Measurements from ENCODE around the gene OTOA.
"Not testable (repeated sequence)": the region's sequence is repeated elsewhere in the genome, so short reads cannot be mapped to it uniquely, and the experiment has no call there.

The OTOA gene

DNA sequence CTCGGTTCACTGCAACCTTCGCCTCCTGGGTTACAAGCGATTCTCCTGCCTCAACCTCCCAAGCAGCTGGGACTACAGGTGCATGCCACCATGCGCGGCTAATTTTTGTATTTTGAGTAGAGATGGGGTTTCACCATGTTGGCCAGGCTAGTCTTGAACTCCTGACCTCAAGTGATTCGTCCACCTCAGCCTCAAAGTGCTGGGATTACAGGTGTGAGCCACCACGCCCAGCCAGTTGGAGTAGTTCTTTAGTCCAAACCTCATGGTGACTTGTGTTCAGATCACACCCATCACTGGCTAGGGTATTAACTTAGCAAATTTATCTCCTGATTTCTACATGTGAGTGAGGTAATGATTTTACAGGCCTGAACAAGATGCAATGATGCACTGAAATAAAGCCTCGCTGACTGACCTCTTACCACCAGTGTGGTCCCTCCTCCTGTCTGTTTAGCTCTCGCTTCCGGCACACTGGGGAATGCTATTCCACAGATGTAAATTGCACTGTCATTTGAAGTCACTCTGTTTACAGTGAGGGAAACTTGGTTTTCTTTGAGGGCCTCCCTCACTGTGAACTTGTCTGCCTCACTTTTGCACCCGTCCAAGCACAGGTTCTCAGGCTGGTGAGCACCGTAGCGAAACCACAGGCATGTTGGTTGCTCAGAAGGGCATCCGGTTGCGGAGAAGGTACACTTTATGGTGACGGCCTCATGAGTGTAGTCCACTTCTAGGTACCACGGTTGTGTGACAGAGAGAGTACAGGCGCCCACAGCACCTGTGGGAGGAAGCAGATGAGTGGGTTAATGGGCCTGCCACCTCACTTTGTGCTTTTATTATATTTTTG is 16.8 kb upstream of the OTOA start:
- Mint-ChIP-seq H3K27me3 (ENCODE audit: low read depth) (no peaks in the 10 kb centered on the region), H3K9me3 (no peaks in the 10 kb centered on the region), H3K4me3 (peak overlapping the region; percentile 79), H3K36me3 (ENCODE audit: low read depth) (peaks cover 5% of the 10 kb centered on the region), H3K27ac (peak overlapping the region; percentile 94), H3K4me1 (ENCODE audit: low read depth) (peaks cover 52% of the 10 kb centered on the region)
- peak; percentile 82 for DNase-seq (ENCODE audit: low spot score)

DNA sequence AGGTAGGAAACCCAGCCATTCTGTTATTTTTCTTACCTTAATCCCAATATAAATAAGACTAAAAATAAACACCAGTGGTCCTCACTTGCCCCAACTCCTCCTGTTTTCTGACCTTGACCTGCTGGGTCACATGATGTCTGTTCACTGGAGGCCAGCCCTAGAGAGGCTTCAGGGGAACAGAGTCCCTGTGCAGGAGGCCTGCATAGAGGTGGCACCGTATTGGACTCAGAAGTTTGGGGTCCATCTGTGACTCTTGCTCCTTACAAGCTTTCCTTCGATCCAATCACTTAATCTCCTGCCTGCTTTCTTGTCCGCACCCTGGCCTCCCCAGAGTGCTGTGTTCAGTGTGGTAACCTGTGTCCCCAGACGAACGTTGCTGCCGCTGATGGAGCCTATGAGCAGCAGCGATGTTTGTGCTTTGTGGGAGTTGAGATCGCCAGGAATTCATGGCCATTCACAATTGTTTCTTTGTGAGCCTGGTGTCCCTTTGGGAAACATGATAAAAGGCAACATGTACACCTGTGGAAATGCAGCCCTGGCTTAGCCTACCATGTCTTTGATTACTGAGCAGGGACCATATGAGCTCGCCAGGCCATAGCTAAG is 16.1 kb upstream of the OTOA start:
- DNase-seq (ENCODE audit: low spot score) = no peak
- Mint-ChIP-seq H3K4me1 (ENCODE audit: low read depth) (peaks cover 52% of the 10 kb centered on the region), H3K27me3 (ENCODE audit: low read depth) (no peaks in the 10 kb centered on the region), H3K36me3 (ENCODE audit: low read depth) (peaks cover 5% of the 10 kb centered on the region), H3K27ac (peak overlapping the region; percentile 94), H3K9me3 (no peaks in the 10 kb centered on the region), H3K4me3 (peak overlapping the region; percentile 56)

DNA sequence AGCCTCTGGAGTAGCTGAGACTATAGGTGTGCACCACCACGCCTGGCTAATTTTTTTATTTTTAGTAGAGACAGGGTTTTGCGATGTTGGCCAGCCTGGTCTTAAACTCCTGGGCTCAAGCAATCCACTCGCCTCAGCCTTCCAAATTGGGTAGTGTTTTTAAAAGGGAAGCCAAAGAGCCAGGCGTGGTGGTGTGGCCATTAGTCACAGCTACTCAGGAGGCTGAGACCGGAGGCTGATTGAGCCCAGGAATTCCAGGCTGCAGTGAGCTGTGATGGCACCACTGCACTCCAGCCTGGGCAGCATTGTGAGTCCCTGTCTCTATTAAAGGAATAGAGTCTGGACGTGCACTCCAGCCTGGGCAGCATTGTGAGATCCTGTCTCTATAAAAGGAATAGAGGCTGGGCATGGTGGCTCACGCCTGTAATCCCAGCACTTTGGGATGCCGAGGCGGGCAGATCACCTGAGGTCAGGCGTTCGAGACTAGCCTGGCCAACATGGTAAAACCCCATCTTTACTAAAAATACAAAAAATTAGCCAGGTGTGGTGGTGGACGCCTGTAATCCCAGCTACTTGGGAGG is 13.9 kb upstream of the OTOA start:
- H3K4me1 Mint-ChIP-seq (ENCODE audit: low read depth) = peaks cover 39% of the 10 kb centered on the region
- not testable (repeated sequence) for H3K36me3 Mint-ChIP-seq (ENCODE audit: low read depth); H3K9me3 Mint-ChIP-seq; H3K4me3 Mint-ChIP-seq; DNase-seq (ENCODE audit: low spot score); H3K27me3 Mint-ChIP-seq (ENCODE audit: low read depth); H3K27ac Mint-ChIP-seq

DNA sequence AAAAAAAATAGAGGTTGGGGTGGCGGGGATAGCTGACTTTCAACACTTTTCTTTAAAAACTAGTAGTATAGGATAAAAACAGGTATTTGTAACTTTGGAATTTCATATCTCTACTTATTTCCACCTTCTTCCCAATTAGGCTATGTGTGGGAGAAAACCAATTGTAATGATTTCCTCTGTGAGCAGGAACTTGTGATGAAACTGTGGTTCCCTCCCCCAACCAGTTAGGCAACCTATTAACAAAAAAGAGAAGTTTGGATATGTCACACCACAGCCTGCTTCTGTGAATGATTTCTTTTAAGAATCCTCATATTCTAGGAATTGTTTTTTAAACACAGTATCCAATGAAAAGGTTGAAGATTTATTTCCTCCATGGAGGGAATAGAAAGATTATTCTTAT is 13.2 kb upstream of the OTOA start:
- Mint-ChIP-seq H3K27ac (no peak overlapping the region), H3K27me3 (ENCODE audit: low read depth) (no peaks in the 10 kb centered on the region), H3K4me1 (ENCODE audit: low read depth) (peaks cover 34% of the 10 kb centered on the region), H3K36me3 (ENCODE audit: low read depth) (peaks cover 11% of the 10 kb centered on the region), H3K4me3 (no peak overlapping the region), H3K9me3 (no peaks in the 10 kb centered on the region)
- no peak for DNase-seq (ENCODE audit: low spot score)

DNA sequence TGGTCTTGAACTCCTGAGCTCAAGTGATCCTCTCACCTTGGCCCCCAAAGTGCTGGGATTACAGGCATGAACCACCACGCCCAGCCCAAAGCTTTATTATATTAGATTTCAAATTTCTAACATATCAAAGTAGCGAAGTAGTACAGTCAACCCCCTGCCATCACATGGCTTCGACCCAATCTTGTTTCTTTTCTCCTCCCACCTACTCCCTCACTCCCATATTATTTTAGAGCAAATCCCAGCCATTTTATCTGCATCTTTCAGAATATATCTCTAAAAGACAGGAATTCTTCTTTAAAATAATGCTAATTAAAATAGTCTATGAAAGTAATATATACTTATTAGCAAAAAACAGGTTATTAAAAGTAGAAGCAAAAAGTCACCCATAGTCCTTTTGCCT is 12.3 kb upstream of the OTOA start:
- peaks cover 27% of the 10 kb centered on the region for H3K4me1 Mint-ChIP-seq (ENCODE audit: low read depth)

DNA sequence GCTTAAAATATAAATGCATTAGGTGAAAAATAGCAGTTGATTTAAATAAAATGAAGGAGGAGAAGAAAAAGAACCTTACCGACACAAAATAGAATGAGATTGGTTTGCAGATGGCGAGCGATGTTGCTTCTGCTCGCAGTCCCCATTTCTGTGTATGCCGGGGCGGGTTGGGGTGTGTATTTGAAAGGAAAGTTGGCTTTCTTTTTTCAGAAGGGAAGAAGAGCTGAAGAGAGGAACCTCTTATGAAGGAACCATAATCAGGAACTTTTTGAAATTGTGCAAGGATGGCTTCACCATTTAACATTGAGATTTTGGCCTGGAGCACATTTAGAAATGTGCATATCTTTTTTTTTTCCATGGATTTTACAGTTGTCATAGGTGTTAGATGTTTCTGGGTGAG is 11.3 kb upstream of the OTOA start, which contains the start of gene IGSF6:
Gene IGSF6 (minus strand): TSS at position 156 of the 400 bp plus-strand sequence. CDS start 10 bp downstream, at position 146.
- Mint-ChIP-seq H3K9me3 (no peaks in the 10 kb centered on the region), H3K27me3 (ENCODE audit: low read depth) (no peaks in the 10 kb centered on the region), H3K4me3 (no peak within 1 kb of the TSS), H3K4me1 (ENCODE audit: low read depth) (peaks cover 28% of the 10 kb centered on the region), H3K27ac (peak within 1 kb of the TSS; percentile 6), H3K36me3 (ENCODE audit: low read depth) (peaks cover 22% of the 10 kb centered on the region)
- DNase-seq (ENCODE audit: low spot score) = no peak

More for the DNA sequence above, 12.3 kb upstream of the OTOA start:
- Mint-ChIP-seq H3K27ac (no peak overlapping the region), H3K9me3 (no peaks in the 10 kb centered on the region), H3K27me3 (ENCODE audit: low read depth) (no peaks in the 10 kb centered on the region), H3K4me3 (no peak overlapping the region), H3K36me3 (ENCODE audit: low read depth) (peaks cover 17% of the 10 kb centered on the region)
- DNase-seq (ENCODE audit: low spot score) = no peak

DNA sequence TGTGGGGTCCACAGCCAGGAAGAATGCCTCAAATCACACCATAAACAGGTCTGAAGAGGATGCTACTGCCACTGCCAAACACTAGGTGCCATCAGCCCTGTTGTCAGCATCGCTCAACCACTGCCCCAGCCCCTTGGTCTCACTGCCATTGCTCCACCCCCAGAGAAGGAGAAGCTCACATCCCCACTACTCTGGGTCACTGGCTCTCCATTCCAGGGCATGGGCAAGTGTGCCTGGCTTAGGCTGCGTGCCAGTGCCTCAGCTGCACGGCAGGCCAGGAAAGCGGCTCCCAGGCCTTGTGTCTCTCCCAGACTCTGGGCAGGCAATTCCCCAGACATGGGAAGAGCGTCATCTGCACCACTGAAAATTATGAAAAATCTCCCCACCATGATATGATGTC is 10.2 kb upstream of the OTOA start:
- no peak overlapping the region for H3K27ac Mint-ChIP-seq
- no peaks in the 10 kb centered on the region for H3K9me3 Mint-ChIP-seq
- peaks cover 22% of the 10 kb centered on the region for H3K36me3 Mint-ChIP-seq (ENCODE audit: low read depth)

DNA sequence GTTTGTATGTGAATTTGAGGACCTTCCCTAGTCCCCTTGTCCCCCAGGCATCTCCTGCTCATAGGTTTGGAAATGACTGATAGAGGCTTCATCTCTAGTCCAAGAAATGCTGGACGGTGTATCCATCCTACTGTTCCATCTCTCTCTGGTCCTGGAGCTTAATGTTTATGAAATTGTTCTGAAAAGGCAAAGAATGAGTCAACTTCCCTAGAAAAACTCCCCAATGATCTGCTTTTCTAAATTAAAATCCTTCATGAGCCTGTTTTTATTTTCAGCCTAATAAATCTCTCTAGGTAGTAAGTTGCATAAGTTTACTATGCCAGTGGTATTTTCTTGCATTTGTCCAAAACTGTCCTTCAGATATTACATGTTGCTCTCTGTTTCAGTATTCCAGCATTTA is 9.3 kb upstream of the OTOA start:
- Mint-ChIP-seq H3K27ac (no peak overlapping the region), H3K4me1 (ENCODE audit: low read depth) (peaks cover 23% of the 10 kb centered on the region), H3K4me3 (no peak overlapping the region), H3K9me3 (no peaks in the 10 kb centered on the region), H3K36me3 (ENCODE audit: low read depth) (peaks cover 22% of the 10 kb centered on the region), H3K27me3 (ENCODE audit: low read depth) (no peaks in the 10 kb centered on the region)
- no peak for DNase-seq (ENCODE audit: low spot score)

More for the DNA sequence above, 10.2 kb upstream of the OTOA start:
- peaks cover 26% of the 10 kb centered on the region for H3K4me1 Mint-ChIP-seq (ENCODE audit: low read depth)
- no peaks in the 10 kb centered on the region for H3K27me3 Mint-ChIP-seq (ENCODE audit: low read depth)
- no peak overlapping the region for H3K4me3 Mint-ChIP-seq
- DNase-seq (ENCODE audit: low spot score) = no peak

DNA sequence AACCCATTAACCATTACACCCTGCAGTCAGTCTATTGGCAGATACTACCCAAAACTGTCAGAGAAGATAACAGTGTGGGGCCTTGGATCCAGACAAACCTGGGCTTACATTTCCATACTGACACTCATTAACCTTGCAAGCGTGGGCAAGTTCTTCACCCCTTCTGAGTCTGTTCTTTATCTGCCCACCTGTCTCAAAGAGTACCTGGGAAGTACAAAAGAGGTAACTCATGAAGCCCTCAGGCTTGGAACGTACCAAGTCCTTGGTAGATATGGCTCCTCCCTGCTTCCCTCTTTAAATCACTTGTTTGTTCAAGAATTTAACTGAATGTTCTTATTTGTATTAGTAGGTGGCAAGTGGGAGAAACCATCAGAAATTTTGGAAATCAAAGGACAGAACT is 8.9 kb upstream of the OTOA start:
- Mint-ChIP-seq H3K27me3 (ENCODE audit: low read depth) (no peaks in the 10 kb centered on the region), H3K4me1 (ENCODE audit: low read depth) (peaks cover 23% of the 10 kb centered on the region), H3K9me3 (no peaks in the 10 kb centered on the region), H3K36me3 (ENCODE audit: low read depth) (peaks cover 22% of the 10 kb centered on the region), H3K4me3 (no peak overlapping the region), H3K27ac (no peak overlapping the region)
- no peak for DNase-seq (ENCODE audit: low spot score)

DNA sequence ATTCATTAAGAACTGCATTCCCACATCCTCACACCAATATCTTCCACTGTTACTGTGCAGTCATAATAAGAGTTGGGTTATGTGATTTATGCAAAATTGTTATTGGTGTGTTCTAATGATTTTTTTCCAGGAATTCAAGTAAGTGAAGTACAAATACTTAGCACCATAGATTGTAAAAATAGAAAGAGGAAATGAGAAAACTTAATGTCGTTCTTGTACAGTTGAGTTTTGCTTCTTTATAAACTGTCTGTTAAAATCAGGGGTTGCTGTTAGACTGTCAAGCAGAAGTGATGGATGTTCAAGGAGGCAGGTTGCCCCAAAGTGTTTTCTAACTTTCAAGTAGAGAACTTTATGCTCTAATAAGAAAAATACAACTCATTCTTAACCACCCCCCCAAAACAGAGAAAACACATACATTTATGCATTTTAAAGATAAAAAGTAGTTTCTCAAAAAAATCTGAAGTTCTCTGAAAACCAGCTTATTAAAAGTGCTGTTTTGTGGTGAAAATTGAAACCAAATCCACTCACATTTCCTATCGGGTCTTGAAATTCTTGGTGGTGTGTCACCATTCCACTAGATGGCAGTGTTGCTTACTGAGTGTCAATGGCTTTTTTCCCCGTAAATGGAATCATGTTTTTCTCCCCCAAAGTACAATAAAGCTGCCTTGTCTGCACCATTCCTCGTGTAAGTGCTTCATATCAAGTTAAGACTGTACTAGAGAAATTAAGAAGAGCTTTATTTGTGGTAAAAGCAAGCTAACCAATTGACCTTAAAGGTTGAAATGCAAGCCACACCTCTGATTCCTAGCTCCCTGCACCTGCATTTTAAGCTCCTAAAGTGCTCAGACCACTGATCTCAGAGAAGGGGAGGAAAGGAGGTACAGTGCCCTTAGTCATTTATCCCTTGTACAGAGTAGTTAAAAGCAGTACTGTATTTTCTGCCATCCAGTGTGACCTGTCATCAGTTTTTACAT is 6.7 kb upstream of the OTOA start:
- Mint-ChIP-seq H3K27ac (peak overlapping the region; percentile 66), H3K4me1 (ENCODE audit: low read depth) (peaks cover 30% of the 10 kb centered on the region), H3K27me3 (ENCODE audit: low read depth) (no peaks in the 10 kb centered on the region), H3K36me3 (ENCODE audit: low read depth) (peaks cover 20% of the 10 kb centered on the region), H3K9me3 (no peaks in the 10 kb centered on the region), H3K4me3 (peak overlapping the region; percentile 65)
- peak; percentile 22 for DNase-seq (ENCODE audit: low spot score)

DNA sequence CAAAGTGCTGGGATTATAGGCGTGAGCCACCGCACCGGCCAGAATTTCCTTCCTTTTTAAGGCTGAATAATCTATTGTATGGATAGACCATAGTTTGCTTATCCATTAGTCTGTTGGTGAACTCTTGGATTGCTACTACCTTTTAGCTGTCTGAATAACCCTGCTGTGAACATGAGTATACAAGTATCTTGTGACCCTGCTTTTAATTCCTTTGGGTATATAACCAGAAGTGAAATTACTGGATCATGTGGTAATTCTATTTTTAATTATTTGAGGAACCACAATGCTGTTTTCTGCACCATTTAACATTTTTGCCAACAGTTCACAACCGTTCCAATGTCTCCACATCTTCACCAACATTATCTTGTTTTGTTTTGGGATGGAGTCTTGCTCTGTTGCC is 4.6 kb upstream of the OTOA start:
- Mint-ChIP-seq H3K9me3 (no peaks in the 10 kb centered on the region), H3K4me1 (ENCODE audit: low read depth) (peaks cover 30% of the 10 kb centered on the region), H3K27ac (no peak overlapping the region), H3K27me3 (ENCODE audit: low read depth) (peaks cover 9% of the 10 kb centered on the region), H3K4me3 (no peak overlapping the region), H3K36me3 (ENCODE audit: low read depth) (peaks cover 20% of the 10 kb centered on the region)
- no peak for DNase-seq (ENCODE audit: low spot score)

DNA sequence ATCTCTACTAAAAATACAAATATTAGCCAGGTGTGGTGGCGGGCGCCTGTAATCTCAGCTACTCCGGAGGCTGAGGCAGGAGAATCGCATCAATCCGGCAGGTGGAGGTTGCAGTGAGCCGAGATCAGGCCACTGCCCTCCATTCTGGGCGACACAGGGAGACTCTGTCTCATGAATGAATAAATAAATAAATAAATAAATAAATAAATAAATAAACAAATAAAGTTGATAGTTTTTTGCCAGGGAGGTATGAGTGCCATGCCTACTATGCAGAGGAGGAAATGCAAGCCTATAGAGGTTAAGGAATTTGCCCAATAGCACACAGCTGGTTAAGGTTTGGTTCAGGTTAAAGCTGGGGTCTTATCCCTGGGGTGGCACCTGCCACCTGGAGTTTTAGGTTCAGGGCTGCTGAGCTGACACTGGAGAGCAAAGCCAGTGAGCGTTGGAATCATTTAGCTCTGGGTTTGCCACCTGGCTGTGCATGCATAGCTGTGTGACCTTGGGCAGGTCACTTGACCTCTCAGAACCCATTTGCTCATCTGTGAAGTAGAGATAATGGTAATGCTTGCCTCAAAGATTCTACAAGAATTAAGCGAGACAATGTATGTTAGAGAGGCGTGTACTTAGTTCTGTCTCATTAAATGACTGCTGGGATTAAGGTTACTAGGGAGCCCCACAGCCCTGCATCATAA is 1.2 kb downstream of the OTOA start:
- H3K27me3 Mint-ChIP-seq (ENCODE audit: low read depth) = peaks cover 14% of the 10 kb centered on the region
- H3K4me1 Mint-ChIP-seq (ENCODE audit: low read depth) = peaks cover 9% of the 10 kb centered on the region
- no peak overlapping the region for H3K27ac Mint-ChIP-seq
- no peak for DNase-seq (ENCODE audit: low spot score)
- H3K4me3 Mint-ChIP-seq = no peak overlapping the region
- no peaks in the 10 kb centered on the region for H3K36me3 Mint-ChIP-seq (ENCODE audit: low read depth)
- H3K9me3 Mint-ChIP-seq = no peaks in the 10 kb centered on the region

DNA sequence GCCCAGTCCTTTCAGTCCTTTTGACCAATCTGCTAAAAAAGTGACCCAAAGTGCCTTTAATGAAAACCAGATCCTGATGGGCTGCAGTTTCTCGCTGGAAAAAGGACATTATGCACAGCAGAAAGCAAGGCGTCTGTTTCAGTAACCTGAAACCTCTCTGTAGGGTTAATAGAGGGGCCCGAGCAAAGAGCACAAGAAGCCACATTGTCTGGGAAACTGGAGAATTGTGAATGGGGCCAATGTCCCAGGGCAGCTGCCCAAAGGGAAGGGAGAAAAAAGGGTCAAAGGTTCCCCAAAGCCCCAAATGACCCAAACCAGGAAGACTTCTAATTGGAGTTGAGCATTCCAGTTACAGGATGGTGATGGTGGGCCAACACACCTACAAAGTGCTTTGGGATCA is 3.0 kb downstream of the OTOA start:
- Mint-ChIP-seq H3K9me3 (no peaks in the 10 kb centered on the region), H3K27ac (no peak overlapping the region), H3K4me3 (no peak overlapping the region), H3K36me3 (ENCODE audit: low read depth) (no peaks in the 10 kb centered on the region), H3K4me1 (ENCODE audit: low read depth) (no peaks in the 10 kb centered on the region), H3K27me3 (ENCODE audit: low read depth) (peaks cover 22% of the 10 kb centered on the region)
- DNase-seq (ENCODE audit: low spot score) = no peak

Data from T-helper 2 cell treated with Interferon-gamma antibody and Interleukin-4, amounts not matched to agents 5 μg/mL and 100 μg/mL, for 36 hours (primary cell).